GM12872 (cell line): ENCODE data around the gene CIITA.

ENCODE experiments used
- CTCF ChIP-seq: IDR thresholded peaks from 3 replicates; pipeline ENCODE4 v1.5.1; 2011; ENCODE audit warnings: low read depth, mild to moderate bottlenecking, low read length, moderate library complexity; ENCODE audit not compliant: insufficient read depth

The CIITA gene

GRCh38 chr16:10957771-10958482 lies 80.9 kb downstream of the CIITA start:
- TF ChIP-seq CTCF: no peak

- TF ChIP-seq CTCF: no peak
Observed at GRCh38 chr16:10959161-10959560, 82.2 kb downstream of the CIITA start.

GRCh38 chr16:10961231-10961630 lies 84.2 kb downstream of the CIITA start:
- no peak for TF ChIP-seq CTCF

GRCh38 chr16:10964039-10964890 lies 87.3 kb downstream of the CIITA start:
- peak; percentile 98 for TF ChIP-seq CTCF

- TF ChIP-seq CTCF: no peak
Observed at GRCh38 chr16:10964891-10965326, 87.9 kb downstream of the CIITA start.

GRCh38 chr16:10965440-10966061 lies 88.5 kb downstream of the CIITA start:
- TF ChIP-seq CTCF: no peak

GRCh38 chr16:10966129-10966528 lies 89.1 kb downstream of the CIITA start:
- no peak for TF ChIP-seq CTCF
